HG03378 (cell line): ENCODE measurements around the gene ABHD17B.
A peak's percentile ranks its signal among the peaks of the same experiment; 100 is the strongest.

Source experiments
- ATAC-seq: cut with Tn5 transposase; IDR thresholded peaks from one replicate; pipeline ENCODE4 v1.9.1; 2021; ENCODE audit warnings: mild to moderate bottlenecking, moderate library complexity; ENCODE audit not compliant: unreplicated experiment

ABHD17B gene

DNA sequence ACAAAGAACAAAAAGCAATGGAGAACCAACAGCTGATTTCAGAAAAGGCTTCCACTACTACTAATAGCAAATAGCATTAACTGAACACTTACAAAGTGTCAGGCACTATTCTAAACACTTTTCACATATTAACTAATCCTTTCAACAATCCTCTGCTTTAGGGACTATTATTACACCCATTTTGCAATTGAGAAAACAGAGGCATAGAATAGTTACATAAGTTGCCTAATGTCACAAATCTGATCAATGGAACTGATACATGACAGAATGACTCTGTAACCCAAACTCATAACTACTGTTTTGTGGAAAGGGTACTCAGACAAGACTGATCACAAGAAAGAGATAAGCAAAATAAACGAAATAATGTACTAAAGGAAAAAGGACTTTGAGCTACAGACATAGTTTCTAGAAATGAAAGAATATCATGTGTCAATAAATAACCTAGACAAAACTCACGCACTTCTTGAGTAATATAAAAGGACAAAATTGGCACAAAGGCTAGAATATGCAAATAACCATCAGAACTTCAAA lies 31.3 kb downstream of the ABHD17B start:
- no peak for ATAC-seq

DNA sequence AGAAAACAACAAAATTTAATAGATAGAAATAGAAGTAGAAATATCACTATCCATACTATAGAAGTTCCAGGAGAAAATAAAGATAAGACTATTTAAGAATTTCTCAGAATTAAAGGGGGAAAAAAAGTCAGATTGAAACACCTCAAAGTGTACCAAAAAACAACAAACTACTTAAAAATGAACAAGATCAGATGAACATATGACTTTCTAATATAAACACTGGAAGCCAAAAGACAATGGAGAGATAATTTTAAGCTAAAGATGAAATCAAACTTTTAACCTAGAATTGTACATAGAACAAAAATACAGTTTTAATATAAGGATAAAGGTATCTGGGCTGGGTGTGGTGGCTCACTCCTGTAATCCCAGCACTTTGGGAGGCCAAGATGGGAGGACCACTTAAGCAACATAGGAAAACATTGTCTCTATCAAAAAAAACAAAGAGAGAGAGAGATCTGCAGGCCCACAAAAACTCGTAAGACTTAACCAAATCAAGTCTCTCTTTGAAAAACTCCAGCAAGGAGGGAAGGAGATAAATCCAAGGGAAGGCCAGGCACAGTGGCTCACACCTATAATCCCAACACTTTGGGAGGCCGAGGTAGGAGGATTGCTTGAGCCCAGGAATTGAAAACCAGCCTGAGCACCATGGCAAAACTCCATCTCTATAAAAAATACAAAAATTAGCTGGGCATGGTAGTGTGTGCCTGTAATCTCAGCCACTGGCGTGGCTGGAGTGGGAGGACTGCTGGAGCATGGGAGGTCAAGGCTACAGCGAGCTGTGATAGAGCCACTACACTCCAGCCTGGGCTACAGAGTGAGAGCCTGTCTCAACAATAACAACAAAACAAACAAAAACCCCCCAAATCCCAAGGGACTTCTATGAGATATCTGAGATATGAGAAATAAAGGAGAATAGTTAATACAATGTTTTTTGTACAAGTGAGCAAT lies 32.4 kb downstream of the ABHD17B start:
- no peak for ATAC-seq

DNA sequence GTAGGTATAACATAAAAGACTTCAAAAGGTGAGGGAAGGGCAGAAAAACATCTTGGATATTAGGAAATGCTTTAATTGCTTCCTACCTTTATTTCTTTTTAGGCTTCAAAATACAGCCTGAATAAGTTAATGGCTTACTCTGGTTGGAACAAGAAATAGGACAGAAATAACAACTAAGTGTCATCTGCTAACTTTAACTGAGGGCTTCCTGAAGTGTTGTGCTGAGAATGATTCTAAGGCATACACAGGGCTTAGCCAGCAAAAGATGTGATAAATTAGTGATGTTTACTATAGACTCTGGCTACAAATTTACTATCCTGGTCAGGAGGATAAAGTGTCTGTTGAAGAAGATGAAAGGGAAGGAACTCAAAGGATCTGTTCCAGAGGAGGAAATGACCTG lies 34.2 kb downstream of the ABHD17B start:
- no peak for ATAC-seq

DNA sequence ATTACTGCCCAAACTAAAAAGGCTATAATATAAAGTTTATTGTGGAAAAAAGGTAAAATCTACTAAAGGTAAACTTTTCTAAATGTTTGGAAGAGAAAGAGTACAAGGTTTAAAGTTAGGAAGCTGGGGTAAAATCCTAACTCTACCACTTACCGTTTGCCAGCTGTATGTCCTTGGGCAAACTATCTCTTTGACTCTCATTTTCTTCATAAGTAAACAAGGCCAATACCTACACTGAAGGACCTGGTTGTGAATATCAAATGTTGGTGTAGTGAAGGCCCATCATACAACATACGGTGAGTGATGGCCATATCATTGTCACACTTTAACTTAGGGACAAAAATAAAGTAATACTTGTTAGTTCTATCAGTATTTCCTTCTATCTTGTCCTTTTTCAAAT lies 34.9 kb downstream of the ABHD17B start:
- no peak for ATAC-seq

DNA sequence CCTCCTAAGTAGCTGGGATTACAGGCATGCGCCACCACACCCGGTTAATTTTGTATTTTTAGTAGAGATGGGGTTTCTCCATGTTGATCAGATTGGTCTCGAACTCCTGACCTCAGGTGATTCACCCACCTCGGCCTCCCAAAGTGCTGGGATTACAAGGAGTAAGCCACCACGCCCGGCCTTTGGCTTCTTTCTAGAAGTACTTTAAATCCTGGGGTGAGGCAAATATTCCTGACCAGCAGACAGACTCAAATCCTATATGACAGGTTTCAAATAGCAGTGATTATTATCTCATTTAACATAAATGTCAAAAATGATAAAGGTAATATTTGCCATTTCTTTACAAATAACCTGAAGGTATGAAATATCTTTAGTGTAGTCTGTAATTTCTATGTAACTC lies 35.6 kb downstream of the ABHD17B start:
- no peak for ATAC-seq

DNA sequence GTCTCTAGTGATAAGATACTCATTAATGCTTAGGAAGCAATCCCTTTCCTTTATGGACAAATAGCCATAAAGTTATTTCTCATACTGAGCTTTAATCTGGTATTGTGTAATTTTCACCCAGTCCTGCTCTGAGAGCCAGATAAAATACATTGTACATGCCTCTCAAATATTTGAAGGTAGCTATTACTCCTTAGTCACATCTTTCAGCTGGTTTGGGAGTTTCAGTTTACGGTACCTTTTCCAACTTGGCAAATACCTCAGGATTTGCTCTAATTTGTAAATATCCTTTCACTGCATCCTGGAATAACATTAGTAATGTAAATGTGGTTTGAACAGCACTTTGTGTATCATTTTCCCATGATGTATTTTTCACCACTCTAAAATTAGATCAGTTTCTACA lies 47.4 kb downstream of the ABHD17B start:
- no peak for ATAC-seq

DNA sequence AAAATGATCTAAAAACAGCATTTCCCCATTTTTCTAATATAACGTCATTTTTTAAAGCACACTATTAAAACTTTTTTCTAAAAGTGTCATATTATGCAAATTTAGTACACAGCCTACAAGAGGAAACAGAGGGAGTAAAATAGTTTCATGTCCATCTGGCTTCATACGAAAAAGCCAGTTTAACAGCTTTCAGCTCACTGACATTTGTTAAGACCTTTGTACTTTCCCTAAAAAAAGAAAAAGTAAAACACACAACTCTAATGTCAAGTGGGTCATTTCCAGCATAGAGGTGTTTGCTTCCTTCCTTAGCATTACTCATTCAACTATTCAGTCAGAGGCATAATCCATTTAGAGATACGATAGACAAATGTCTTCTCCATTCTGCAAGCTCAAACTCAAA lies 49.4 kb downstream of the ABHD17B start:
- no peak for ATAC-seq

DNA sequence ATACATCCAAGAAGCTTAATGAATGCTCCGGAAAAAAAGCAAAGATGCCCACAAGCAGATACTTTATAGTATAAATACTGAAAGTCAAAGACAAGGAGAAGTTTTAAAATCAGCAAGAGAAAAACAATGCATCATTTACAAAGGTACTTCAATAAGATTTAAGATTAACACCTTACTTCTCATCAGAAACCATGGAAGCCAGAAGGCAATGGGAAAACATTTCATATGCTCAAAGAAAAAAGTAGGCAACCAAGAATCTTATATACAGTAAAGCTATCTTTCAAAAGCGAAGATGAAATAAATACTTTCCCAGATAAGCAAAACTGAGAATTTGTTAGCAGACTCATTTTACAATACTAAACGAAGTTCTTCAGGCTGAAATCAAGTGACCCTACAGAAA lies 51.1 kb downstream of the ABHD17B start:
- ATAC-seq: no peak

DNA sequence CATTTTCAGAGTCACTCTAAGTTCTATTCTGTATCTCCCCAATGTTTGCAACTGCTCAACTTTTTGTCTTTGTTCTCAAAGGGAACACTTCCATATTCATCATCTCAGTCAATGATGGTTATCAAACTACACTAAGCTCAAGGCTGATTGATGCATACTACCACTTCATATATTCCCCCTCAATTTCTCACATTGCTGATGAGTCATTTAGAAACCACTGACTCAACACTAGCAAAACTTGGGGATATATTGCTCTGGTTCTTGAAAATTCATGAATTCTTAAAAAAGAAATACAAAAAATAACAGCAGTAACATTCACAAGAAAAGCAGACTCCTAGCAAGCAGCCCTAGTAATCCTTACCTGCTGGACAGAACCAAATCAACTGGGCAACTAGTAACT lies 52.2 kb downstream of the ABHD17B start:
- ATAC-seq: peak; percentile 93

DNA sequence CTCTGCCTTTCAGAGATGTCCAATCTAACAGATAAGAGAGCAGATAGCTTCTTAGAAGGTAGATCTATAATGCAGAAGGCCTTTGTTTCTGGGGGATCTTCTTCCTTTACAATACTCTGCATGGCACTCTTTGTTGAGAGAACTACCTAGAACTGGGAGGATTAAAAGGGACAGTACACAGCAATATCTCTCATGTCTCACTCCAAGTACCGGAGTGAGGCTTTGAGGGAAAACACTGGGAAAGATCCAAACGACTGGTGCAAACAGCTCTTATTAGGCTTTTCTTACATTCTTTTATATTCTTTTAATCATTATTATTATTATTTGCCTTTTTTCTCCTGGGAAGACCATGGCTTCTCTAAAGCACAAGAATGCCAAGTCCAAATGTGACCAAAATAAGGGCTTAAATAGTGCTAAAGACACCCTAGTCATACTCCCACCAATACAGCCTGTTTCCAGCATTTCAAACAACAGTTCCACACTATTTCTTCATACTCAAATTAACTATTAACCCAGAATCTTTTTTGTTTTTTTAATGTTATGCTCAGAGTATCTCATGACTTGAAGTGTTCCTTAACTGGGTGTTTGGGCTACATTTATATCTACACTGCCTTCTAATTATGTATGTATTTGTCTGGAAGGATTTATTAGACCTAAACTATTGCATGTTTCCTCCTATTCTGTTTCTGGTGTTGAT lies 52.7 kb downstream of the ABHD17B start:
- no peak for ATAC-seq

DNA sequence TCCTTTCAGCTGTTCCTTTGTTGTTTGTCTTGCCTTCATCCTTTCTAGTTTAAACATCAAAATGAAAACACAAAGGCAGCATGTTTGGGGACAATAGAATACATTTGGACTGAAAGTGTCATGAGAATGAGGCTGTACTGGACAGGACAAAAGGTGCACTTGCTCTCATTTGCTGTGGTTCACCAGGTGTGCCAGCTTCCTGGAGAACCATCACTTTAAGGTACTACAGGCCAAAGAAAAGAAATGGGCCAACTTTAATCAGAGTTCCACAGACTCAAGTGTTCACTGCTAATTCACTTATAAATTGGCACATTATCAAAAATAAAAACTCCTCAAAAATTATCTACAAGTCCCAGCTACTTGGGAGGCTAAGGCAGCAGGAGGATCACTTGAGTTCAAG lies 53.8 kb downstream of the ABHD17B start:
- no peak for ATAC-seq

DNA sequence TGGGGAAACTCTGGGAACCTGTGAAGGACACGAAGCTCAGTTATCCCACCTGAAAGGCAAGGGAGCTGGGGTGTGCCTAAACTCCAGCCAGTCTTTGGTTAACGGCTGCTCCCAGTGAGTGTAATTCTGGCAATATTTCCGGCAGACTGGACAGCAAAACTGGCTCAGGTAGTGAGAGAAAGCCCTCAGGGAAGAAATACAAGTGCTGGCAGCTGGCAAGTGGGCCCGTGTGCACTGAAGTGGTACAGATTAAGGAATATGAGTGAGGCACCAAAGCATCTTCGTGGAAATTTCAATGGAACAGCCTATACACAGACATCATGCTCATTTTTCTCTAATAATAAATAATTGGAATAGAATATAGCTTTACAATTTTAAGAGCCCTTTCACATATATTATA lies 56.2 kb downstream of the ABHD17B start:
- ATAC-seq: no peak

DNA sequence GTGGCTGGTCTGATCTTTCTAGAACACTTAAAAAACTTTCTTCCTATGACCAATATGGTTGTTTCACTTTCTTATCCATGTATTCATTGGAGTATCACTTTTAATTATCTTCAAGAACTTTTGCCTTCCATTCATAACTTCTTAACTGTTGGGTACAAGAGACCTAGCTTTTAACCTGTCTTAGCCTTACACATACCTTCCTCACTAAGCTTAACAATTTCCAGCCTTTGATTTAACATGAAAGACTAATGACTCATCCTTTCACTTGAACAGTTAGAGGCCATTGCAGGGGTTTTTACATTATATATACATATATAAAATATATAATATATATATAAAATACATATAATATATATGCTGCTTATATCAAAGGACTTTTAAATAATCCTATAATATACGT lies 57.9 kb downstream of the ABHD17B start:
- ATAC-seq: no peak

DNA sequence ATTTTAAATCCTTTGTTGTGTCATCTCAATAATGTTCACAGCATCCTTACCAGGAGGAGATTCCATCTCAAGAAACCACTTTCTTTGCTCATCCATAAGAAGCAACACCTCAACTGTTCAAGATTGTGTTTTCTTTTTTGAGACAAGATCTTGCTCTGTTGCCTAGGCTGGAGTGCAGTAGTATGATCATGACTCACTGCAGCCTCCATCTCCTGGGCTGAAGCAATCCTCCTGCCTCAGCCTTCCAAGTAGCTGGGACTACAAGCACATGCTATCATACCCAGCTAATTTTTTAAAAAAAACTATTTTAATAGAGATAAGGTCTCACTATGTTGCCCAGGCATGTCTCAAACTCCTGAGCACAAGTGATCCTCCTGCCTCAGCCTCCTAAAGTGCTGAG lies 60.0 kb downstream of the ABHD17B start:
- ATAC-seq: no peak

DNA sequence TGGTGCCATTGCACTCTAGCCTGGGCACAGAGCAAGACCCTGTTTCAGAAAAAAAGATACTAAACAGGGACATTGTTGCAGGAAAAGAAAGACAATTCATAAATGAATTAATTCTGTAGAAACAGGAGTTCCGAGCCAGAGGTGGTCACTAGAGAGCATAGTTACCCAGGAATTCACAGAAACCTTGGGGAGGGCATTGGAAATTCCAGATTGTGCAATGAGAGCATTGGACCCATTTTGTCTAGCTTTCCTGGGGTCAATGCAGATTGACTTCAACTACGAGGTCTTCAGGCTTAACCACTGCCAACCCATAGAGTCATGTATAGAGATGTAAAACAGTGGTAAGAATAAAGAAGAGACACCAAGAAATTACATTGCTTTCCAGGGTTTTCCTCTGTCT lies 63.1 kb downstream of the ABHD17B start:
- no peak for ATAC-seq

DNA sequence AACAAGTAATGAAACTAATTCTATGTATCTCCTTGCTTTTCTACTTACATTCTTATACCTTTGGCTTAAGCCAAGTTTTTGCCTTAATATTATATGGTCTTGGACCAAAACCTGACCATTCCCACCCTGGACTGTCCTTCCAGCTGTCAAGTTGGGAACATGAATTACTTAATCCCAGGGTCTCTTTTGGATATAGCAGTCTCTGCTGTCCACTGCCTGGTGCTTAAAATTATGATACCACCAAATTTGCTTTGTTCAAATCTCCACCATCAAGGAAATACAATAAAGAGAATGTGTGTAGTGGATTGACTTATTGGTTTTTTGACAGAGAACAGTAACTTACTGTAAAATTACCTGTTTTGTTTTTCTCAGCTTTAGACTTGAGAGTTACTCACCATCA lies 66.2 kb downstream of the ABHD17B start:
- ATAC-seq: no peak

DNA sequence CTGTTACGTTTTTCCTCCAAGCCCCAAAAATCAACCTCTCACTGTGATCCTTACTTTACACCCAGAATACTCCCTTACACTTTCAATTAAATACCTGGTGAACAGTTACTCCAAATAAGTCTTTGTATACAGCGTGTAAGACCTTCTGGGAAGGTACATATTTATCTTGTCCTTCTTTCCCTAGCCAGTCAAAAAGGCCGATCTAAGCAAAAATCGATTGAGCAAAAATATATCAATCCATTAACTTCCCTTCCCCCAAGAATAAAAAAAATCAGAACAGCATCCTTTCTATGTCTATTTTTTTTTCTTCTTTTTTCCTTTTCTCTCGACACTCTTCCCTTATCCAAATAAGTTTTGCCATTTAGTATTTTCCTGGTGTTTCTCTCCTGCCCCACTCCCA lies 71.3 kb downstream of the ABHD17B start:
- no peak for ATAC-seq

DNA sequence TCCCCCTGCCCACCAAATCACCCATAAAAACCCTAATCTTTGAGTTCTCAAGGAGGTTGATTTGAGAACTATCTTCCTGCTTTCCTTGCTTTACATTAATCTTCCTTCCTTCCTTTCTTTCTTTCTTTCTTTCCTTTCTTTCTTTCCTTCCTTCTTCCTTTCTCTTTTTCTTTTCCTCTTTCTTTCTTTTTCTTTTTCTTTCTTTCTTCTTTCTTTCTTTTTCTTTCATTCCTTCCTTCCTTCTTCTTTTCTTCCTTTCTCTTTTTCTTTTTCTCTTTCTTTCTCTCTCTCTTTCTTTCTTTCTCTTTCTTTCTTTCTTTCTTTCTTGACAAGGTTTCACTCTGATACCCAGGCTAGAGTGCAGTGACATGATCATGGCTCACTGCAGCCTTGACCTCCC lies 75.4 kb downstream of the ABHD17B start:
- no peak for ATAC-seq

DNA sequence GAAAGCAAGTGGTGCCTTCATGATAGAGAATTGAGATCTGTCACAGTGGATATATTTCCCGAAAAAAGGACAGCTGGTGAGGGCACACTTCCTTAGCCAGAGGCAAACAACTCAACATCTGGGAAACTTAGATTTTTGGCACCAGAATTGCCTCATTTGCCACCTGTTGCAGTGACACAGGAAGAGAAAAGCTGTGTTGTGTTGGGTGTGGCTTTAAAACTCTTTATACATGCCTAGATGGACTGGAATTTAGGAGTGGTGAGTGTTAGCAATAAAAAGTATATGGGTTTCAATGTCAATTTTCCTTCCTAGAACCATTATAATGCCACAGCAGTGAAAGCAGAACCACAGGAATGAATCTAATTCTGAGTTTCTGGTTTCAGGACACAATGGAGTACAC lies 80.1 kb downstream of the ABHD17B start:
- ATAC-seq: no peak

DNA sequence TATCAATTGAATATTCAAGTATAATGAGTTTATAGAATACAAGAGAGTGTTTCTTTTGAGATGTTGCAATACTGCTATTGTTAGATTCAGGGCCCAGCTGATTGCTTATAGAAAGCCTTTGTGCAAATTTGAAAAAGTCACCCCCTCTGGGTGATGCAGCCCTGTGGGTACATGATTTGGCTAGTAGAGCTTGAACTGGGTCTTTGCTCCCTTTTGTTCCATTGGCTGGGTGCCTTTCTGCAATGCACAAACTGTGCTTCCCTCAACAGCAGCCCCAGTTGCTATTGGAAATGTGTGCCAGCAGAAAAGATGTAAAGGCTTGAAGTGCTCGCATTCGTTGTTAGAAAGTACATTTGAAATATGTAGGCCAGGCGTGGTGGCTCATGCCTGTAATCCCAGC lies 80.8 kb downstream of the ABHD17B start:
- no peak for ATAC-seq

DNA sequence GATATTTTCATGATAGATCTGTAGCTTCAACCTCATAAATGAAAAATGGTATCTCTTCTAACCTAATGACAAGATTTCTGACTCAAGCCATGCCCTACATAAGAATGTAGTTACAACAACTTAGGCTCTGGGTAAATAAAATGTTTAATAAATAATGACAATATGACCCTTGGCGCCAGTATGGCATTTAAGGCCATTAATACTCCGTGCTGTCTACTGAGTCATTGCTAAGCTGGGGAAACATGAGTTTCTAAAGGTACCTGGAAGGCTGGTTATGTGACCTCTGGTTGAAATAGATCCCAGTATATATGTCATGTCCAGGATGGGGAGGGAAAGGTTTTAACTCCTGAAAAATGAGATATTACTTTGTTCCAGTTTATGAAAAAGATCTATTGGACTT lies 84.7 kb downstream of the ABHD17B start:
- no peak for ATAC-seq

DNA sequence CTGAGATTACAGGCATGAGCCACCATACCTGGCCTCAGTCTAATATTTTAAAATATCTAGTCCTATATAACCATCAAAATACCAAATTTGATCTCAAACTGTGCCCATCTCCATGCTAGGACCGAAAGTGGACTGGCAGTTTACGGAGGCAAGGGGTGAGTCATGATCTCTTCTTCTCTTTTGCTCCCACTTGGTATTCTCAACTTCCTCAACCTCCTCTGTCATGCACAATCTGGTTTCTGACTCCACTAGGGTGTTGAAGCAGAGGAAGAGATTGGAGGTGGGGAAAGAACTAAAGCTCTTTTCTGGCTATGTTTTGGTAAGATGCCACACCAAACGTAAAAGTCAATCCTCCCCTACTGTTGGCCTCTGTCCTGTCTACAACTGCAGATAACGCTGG lies 86.7 kb downstream of the ABHD17B start:
- ATAC-seq: no peak
